Astrocyte (in vitro differentiated cells and primary cell): Measurements from ENCODE around the gene OR14K1. TPM values are rescaled to one million over a fixed set of nuclear protein-coding genes. Genes with fewer than 3 reads are reported as not detected.

ENCODE experiments used
- DNase-seq: peaks from one replicate; pipeline ENCODE4 v3.0.0-alpha.2; 2010; ENCODE audit warnings: low read depth
- FAIRE-seq: peaks from 2 replicates; lab custom pipeline; 2011; peaks lifted over from hg19 to GRCh38; lab: Jason Lieb, UNC
- H2AFZ ChIP-seq: 2 replicates; pipeline ENCODE4 v1.6.0; 2012; ENCODE audit warnings: low read depth, low read length, inconsistent platforms
- H3K27ac ChIP-seq: 2 replicates; pipeline ENCODE4 v1.5.1; 2011; ENCODE audit warnings: low read depth, low read length, inconsistent platforms
- H3K27me3 ChIP-seq: 2 replicates; pipeline ENCODE4 v1.6.0; 2011; ENCODE audit warnings: low read length, inconsistent platforms; ENCODE audit not compliant: insufficient read depth
- H3K36me3 ChIP-seq: 2 replicates; pipeline ENCODE4 v1.5.1; 2011; ENCODE audit warnings: low read length, inconsistent platforms; ENCODE audit not compliant: insufficient read depth
- H3K4me1 ChIP-seq: 2 replicates; pipeline ENCODE4 v1.5.1; 2011; ENCODE audit warnings: low read length, inconsistent platforms; ENCODE audit not compliant: insufficient read depth
- H3K4me2 ChIP-seq: 2 replicates; pipeline ENCODE4 v1.6.0; 2012; ENCODE audit warnings: low read length, inconsistent platforms
- H3K4me3 ChIP-seq: 2 replicates; pipeline ENCODE4 v1.5.1; 2011; ENCODE audit warnings: low read depth, mild to moderate bottlenecking, low read length, inconsistent platforms; ENCODE audit not compliant: insufficient read depth
- H3K79me2 ChIP-seq: 2 replicates; pipeline ENCODE4 v1.6.0; 2012; ENCODE audit warnings: mild to moderate bottlenecking, low read length, inconsistent platforms; ENCODE audit not compliant: insufficient read depth
- H3K9ac ChIP-seq: 2 replicates; pipeline ENCODE4 v1.6.0; 2012; ENCODE audit warnings: mild to moderate bottlenecking, low read length, inconsistent platforms
- H3K9me3 ChIP-seq: 2 replicates; pipeline ENCODE4 v1.5.1; 2012; ENCODE audit warnings: low read depth, mild to moderate bottlenecking, low read length, inconsistent platforms; ENCODE audit not compliant: insufficient read depth
- H4K20me1 ChIP-seq: 2 replicates; pipeline ENCODE4 v1.6.0; 2012; ENCODE audit warnings: low read length, inconsistent platforms; ENCODE audit not compliant: insufficient read depth
- H3K27ac Mint-ChIP-seq: one replicate; pipeline ENCODE4 v1.8.0; 2021; ENCODE audit warnings: mild to moderate bottlenecking, mixed read lengths; ENCODE audit not compliant: unreplicated experiment
- H3K27me3 Mint-ChIP-seq: one replicate; pipeline ENCODE4 v1.8.0; 2021; ENCODE audit warnings: low read depth, mixed read lengths; ENCODE audit not compliant: unreplicated experiment
- H3K36me3 Mint-ChIP-seq: one replicate; pipeline ENCODE4 v1.8.0; 2021; ENCODE audit warnings: low read depth, mixed read lengths; ENCODE audit not compliant: unreplicated experiment
- H3K4me1 Mint-ChIP-seq: one replicate; pipeline ENCODE4 v1.8.0; 2021; ENCODE audit warnings: low read depth, mixed read lengths; ENCODE audit not compliant: unreplicated experiment
- H3K4me3 Mint-ChIP-seq: one replicate; pipeline ENCODE4 v1.8.0; 2021; ENCODE audit warnings: mild to moderate bottlenecking, moderate library complexity, mixed read lengths; ENCODE audit not compliant: unreplicated experiment
- H3K9me3 Mint-ChIP-seq: one replicate; pipeline ENCODE4 v1.8.0; 2021; ENCODE audit warnings: mild to moderate bottlenecking, mixed read lengths; ENCODE audit not compliant: unreplicated experiment
- EZH2 ChIP-seq: IDR thresholded peaks from 2 replicates; pipeline ENCODE4 v1.6.1; 2012; ENCODE audit warnings: mild to moderate bottlenecking, low read length, inconsistent platforms; ENCODE audit not compliant: insufficient read depth
- total RNA-seq: library from RNA; stranded (reverse); gene quantifications from 2 replicates; pipeline ENCODE4 v1.2.1, GENCODE V29; 2021
- TF ChIP-seq, protein P1 (sequence below): IDR thresholded peaks from 2 replicates; pipeline ENCODE4 v1.5.1; 2011; ENCODE audit warnings: low read depth, mild to moderate bottlenecking, inconsistent platforms, low read length, moderate library complexity; ENCODE audit not compliant: insufficient read depth

OR14K1 gene
- total RNA-seq, 1 donor from 2014 or later = not detected

DNA sequence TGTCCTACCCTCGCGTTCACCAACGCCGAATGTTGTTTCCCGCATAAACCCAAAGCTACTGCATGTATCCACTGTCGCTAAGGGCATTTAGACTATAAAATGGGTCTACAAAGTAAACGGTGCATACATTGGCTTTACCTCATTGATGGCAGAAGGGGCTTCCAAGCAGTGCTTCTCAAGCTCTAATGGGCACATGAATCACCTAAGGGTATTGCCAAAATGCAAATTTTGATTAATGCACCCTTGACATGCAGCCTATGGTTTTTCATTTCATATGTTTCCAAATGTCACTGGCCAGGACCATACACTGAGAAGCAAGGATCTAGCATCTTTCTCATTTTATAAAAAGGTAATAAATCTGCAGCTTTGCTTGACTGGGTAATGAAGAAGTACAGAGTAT, 24.7 kb upstream of the OR14K1 start:
- no peaks in the 10 kb centered on the region for H3K36me3 Mint-ChIP-seq
- no peaks in the 10 kb centered on the region for H3K9me3 ChIP-seq
- DNase-seq = no peak

DNA sequence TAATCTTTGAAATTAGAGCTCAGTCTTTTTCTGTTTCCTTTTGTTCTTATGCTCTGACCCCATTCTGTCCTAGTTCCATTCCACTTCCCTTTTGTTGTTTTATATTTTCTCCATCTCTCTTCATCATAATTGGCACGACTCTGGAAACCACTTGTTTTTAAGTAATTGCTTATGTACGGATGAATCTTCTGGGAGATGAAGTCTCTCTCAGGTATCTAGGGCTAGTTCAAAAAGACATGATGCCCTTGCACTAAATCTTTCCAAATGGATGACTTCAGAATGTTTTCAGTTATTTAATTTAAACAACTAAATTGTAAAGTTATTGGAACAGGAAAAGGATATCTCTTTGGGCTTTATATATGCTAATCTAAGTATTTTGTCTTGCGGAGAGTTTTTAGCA, 21.9 kb upstream of the OR14K1 start, which contains the start of gene OR6F1:
Gene OR6F1, minus strand, starts transcription at position 101 of the 400 bp plus-strand sequence. CDS start 3,891 bp downstream, outside the sequence.
- no peaks in the 10 kb centered on the region for H3K27me3 Mint-ChIP-seq
- no peak within 1 kb of the TSS for H3K4me3 Mint-ChIP-seq
- Histone ChIP-seq H4K20me1 (no peaks in the 10 kb centered on the region), H3K36me3 (no peaks in the 10 kb centered on the region), H3K9me3 (peaks cover 6% of the 10 kb centered on the region), H3K27ac (no peak within 1 kb of the TSS), H3K9ac (no peak within 1 kb of the TSS), H3K27me3 (no peaks in the 10 kb centered on the region), H3K79me2 (no peaks in the 10 kb centered on the region), H3K4me3 (no peak within 1 kb of the TSS), H3K4me2 (no peak within 1 kb of the TSS), H2AFZ (no peak within 1 kb of the TSS), H3K4me1 (no peaks in the 10 kb centered on the region)
- H3K27ac Mint-ChIP-seq = no peak within 1 kb of the TSS
- H3K9me3 Mint-ChIP-seq = no peaks in the 10 kb centered on the region
- no peak for FAIRE-seq
- H3K36me3 Mint-ChIP-seq = no peaks in the 10 kb centered on the region
- no peak for DNase-seq
- no peak for TF ChIP-seq EZH2
- TF ChIP-seq, protein P1, sequence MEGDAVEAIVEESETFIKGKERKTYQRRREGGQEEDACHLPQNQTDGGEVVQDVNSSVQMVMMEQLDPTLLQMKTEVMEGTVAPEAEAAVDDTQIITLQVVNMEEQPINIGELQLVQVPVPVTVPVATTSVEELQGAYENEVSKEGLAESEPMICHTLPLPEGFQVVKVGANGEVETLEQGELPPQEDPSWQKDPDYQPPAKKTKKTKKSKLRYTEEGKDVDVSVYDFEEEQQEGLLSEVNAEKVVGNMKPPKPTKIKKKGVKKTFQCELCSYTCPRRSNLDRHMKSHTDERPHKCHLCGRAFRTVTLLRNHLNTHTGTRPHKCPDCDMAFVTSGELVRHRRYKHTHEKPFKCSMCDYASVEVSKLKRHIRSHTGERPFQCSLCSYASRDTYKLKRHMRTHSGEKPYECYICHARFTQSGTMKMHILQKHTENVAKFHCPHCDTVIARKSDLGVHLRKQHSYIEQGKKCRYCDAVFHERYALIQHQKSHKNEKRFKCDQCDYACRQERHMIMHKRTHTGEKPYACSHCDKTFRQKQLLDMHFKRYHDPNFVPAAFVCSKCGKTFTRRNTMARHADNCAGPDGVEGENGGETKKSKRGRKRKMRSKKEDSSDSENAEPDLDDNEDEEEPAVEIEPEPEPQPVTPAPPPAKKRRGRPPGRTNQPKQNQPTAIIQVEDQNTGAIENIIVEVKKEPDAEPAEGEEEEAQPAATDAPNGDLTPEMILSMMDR = no peak
- no peaks in the 10 kb centered on the region for H3K4me1 Mint-ChIP-seq

More for the DNA sequence above, 24.7 kb upstream of the OR14K1 start:
- no peak overlapping the region for H3K9ac ChIP-seq
- no peaks in the 10 kb centered on the region for H3K79me2 ChIP-seq
- H2AFZ ChIP-seq = no peak overlapping the region
- no peak overlapping the region for H3K4me3 ChIP-seq
- H3K27ac ChIP-seq = no peak overlapping the region
- no peaks in the 10 kb centered on the region for H3K27me3 ChIP-seq
- no peaks in the 10 kb centered on the region for H3K4me1 ChIP-seq
- FAIRE-seq = no peak
- H3K4me3 Mint-ChIP-seq = no peak overlapping the region
- H3K27me3 Mint-ChIP-seq = no peaks in the 10 kb centered on the region
- H3K4me1 Mint-ChIP-seq = no peaks in the 10 kb centered on the region
- no peak overlapping the region for H3K27ac Mint-ChIP-seq
- no peak overlapping the region for H3K4me2 ChIP-seq
- no peaks in the 10 kb centered on the region for H4K20me1 ChIP-seq
- TF ChIP-seq EZH2 = no peak
- TF ChIP-seq, protein P1 = no peak
- no peaks in the 10 kb centered on the region for H3K36me3 ChIP-seq
- H3K9me3 Mint-ChIP-seq = no peaks in the 10 kb centered on the region

DNA sequence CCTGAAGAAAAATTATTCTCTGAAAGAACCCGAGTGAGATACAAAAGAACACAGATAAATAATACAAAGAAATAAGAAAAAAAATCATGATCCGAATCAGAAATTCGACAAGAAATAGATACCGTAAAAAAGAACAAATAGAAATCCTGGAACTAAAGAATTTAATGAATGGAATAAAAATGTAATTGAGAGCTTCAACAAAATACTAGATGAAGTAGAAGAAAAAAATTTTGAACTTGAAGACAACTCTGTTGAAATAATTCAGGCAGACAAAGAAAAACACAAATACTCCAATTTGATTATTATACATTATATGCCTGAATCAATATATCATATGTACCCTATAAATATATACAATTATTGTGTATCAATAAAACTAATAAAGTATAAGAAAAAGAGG, 17.2 kb upstream of the OR14K1 start:
- Histone ChIP-seq H3K4me3 (no peak overlapping the region), H4K20me1 (no peaks in the 10 kb centered on the region), H3K36me3 (no peaks in the 10 kb centered on the region), H3K9ac (no peak overlapping the region), H3K27me3 (no peaks in the 10 kb centered on the region), H3K4me1 (no peaks in the 10 kb centered on the region), H3K9me3 (peaks cover 12% of the 10 kb centered on the region), H2AFZ (no peak overlapping the region), H3K27ac (no peak overlapping the region), H3K79me2 (no peaks in the 10 kb centered on the region), H3K4me2 (no peak overlapping the region)
- Mint-ChIP-seq H3K27me3 (no peaks in the 10 kb centered on the region), H3K27ac (no peak overlapping the region), H3K36me3 (no peaks in the 10 kb centered on the region), H3K4me1 (no peaks in the 10 kb centered on the region), H3K4me3 (no peak overlapping the region), H3K9me3 (no peaks in the 10 kb centered on the region)
- TF ChIP-seq, protein P1 = no peak
- no peak for TF ChIP-seq EZH2
- FAIRE-seq (no peak), DNase-seq (no peak)
